Hepatocyte (in vitro differentiated cells): ENCODE measurements around the gene THSD4. TPM values are rescaled to one million over a fixed set of nuclear protein-coding genes. Genes with fewer than 3 reads are reported as not detected.

Source experiments
- DNase-seq: peaks from one replicate; pipeline ENCODE4 v3.0.0-alpha.2; 2016; ENCODE audit warnings: low spot score
- H2AFZ ChIP-seq: fragments of 200-600 bp; sonication (generic); 2 replicates; pipeline ENCODE4 v1.6.0; 2016; ENCODE audit warnings: antibody characterized with exemption, mild to moderate bottlenecking
- H3K27ac ChIP-seq: fragments of 200-600 bp; sonication (generic); 2 replicates; pipeline ENCODE4 v1.5.1; 2016; ENCODE audit warnings: mild to moderate bottlenecking
- H3K27me3 ChIP-seq: fragments of 200-600 bp; sonication (generic); 2 replicates; pipeline ENCODE4 v1.6.1; 2016
- H3K36me3 ChIP-seq: fragments of 200-600 bp; sonication (generic); replicated peaks from 2 replicates; pipeline ENCODE4 v1.5.1; 2016; ENCODE audit warnings: low read depth; ENCODE audit not compliant: insufficient read depth
- H3K4me1 ChIP-seq: fragments of 200-600 bp; sonication (generic); 2 replicates; pipeline ENCODE4 v1.5.1; 2016; ENCODE audit warnings: mild to moderate bottlenecking, moderate library complexity; ENCODE audit not compliant: insufficient read depth
- H3K4me2 ChIP-seq: fragments of 200-600 bp; sonication (generic); 2 replicates; pipeline ENCODE4 v1.6.0; 2016
- H3K4me3 ChIP-seq: fragments of 200-600 bp; sonication (generic); 2 replicates; pipeline ENCODE4 v1.5.1; 2016; ENCODE audit warnings: mild to moderate bottlenecking
- H3K79me2 ChIP-seq: fragments of 200-600 bp; sonication (generic); 2 replicates; pipeline ENCODE4 v1.6.0; 2017; ENCODE audit warnings: mild to moderate bottlenecking
- H3K9me2 ChIP-seq: fragments of 200-600 bp; sonication (generic); replicated peaks from 2 replicates; pipeline ENCODE4 v1.6.0; 2017; ENCODE audit warnings: mild to moderate bottlenecking; ENCODE audit not compliant: insufficient read depth
- H3K9me3 ChIP-seq: fragments of 200-600 bp; sonication (generic); 2 replicates; pipeline ENCODE4 v1.5.1; 2016; ENCODE audit warnings: low read depth, mild to moderate bottlenecking
- H4K20me1 ChIP-seq: fragments of 200-600 bp; sonication (generic); 2 replicates; pipeline ENCODE4 v1.6.0; 2016; ENCODE audit warnings: mild to moderate bottlenecking; ENCODE audit not compliant: insufficient read depth, poor library complexity, severe bottlenecking
- EZH2 ChIP-seq: fragments of 200-600 bp; sonication (generic); IDR thresholded peaks from 2 replicates; pipeline ENCODE4 v1.6.1; 2016; ENCODE audit warnings: antibody characterized with exemption, mild to moderate bottlenecking, borderline replicate concordance
- EZH2phosphoT487 ChIP-seq: fragments of 200-600 bp; sonication (generic); IDR thresholded peaks from one replicate; pipeline ENCODE4 v1.6.1; 2018; ENCODE audit warnings: antibody characterized with exemption, mild to moderate bottlenecking, low read depth, moderate library complexity; ENCODE audit not compliant: unreplicated experiment, severe bottlenecking
- WGBS: methylation state at CpG from one replicate; pipeline ENCODE4 v1.1.6; 2016; ENCODE audit warnings: low lambda C conversion rate; ENCODE audit errors: missing lambda C conversion rate; 5-methylcytosine and 5-hydroxymethylcytosine counted together
- polyA plus RNA-seq: library from polyadenylated mRNA; unstranded; fragments of >200 nt; fragmentation: Nextera tagmentation; extraction: Ambion mirVana; gene quantifications from 2 replicates; pipeline ENCODE4 v1.2.1, GENCODE V29; 2016
- total RNA-seq: library from RNA; depleted of rRNA; stranded (reverse); fragments of >200 nt; gene quantifications from 2 replicates; pipeline ENCODE4 v1.2.3, GENCODE V29; 2014
- TF ChIP-seq, protein P1 (sequence below): fragments of 200-600 bp; sonication (generic); IDR thresholded peaks from 2 replicates; pipeline ENCODE4 v1.5.1; 2016; ENCODE audit warnings: antibody characterized with exemption, mild to moderate bottlenecking; ENCODE audit not compliant: poor library complexity

The THSD4 gene
- total and polyA plus RNA-seq, 2 experiments from 2014 or later, result 4.3 to 7.0 TPM

GRCh38 chr15:71592203-71592602 is 476.9 kb downstream of the THSD4 start:
- Histone ChIP-seq H3K4me3 (no peak overlapping the region), H3K27ac (no peak overlapping the region), H3K9me3 (no peaks in the 10 kb centered on the region), H3K4me2 (no peak overlapping the region), H3K4me1 (peaks cover 4% of the 10 kb centered on the region), H3K36me3 (no peaks in the 10 kb centered on the region), H3K79me2 (no peaks in the 10 kb centered on the region), H3K9me2 (no peaks in the 10 kb centered on the region), H4K20me1 (no peaks in the 10 kb centered on the region), H3K27me3 (no peaks in the 10 kb centered on the region), H2AFZ (no peak overlapping the region)
- TF ChIP-seq, protein P1, sequence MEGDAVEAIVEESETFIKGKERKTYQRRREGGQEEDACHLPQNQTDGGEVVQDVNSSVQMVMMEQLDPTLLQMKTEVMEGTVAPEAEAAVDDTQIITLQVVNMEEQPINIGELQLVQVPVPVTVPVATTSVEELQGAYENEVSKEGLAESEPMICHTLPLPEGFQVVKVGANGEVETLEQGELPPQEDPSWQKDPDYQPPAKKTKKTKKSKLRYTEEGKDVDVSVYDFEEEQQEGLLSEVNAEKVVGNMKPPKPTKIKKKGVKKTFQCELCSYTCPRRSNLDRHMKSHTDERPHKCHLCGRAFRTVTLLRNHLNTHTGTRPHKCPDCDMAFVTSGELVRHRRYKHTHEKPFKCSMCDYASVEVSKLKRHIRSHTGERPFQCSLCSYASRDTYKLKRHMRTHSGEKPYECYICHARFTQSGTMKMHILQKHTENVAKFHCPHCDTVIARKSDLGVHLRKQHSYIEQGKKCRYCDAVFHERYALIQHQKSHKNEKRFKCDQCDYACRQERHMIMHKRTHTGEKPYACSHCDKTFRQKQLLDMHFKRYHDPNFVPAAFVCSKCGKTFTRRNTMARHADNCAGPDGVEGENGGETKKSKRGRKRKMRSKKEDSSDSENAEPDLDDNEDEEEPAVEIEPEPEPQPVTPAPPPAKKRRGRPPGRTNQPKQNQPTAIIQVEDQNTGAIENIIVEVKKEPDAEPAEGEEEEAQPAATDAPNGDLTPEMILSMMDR, result no peak
- TF ChIP-seq EZH2 (no peak), EZH2phosphoT487 (no peak)
- no peak for DNase-seq
- 83% methylated on average over 6 of the region's 6 CpGs for WGBS

- peaks cover 27% of the 10 kb centered on the region for H3K4me1 ChIP-seq
- H4K20me1 ChIP-seq, result no peaks in the 10 kb centered on the region
Measured at GRCh38 chr15:71595846-71596553, 480.7 kb downstream of the THSD4 start.

GRCh38 chr15:71596672-71597071 is 481.4 kb downstream of the THSD4 start:
- no peak overlapping the region for H3K4me2 ChIP-seq

More at GRCh38 chr15:71595846-71596553, 480.7 kb downstream of the THSD4 start:
- no peaks in the 10 kb centered on the region for H3K9me2 ChIP-seq
- 94% methylated on average over 6 of the region's 6 CpGs for WGBS
- H2AFZ ChIP-seq, result no peak overlapping the region
- H3K27ac ChIP-seq, result no peak overlapping the region
- H3K79me2 ChIP-seq, result no peaks in the 10 kb centered on the region
- no peak overlapping the region for H3K4me3 ChIP-seq
- H3K36me3 ChIP-seq, result no peaks in the 10 kb centered on the region
- no peak overlapping the region for H3K4me2 ChIP-seq
- TF ChIP-seq, protein P1, result no peak
- TF ChIP-seq EZH2phosphoT487, result no peak
- TF ChIP-seq EZH2, result no peak
- DNase-seq, result no peak
- no peaks in the 10 kb centered on the region for H3K27me3 ChIP-seq
- no peaks in the 10 kb centered on the region for H3K9me3 ChIP-seq

More at GRCh38 chr15:71596672-71597071, 481.4 kb downstream of the THSD4 start:
- H2AFZ ChIP-seq, result no peak overlapping the region
- no peaks in the 10 kb centered on the region for H4K20me1 ChIP-seq
- H3K79me2 ChIP-seq, result no peaks in the 10 kb centered on the region
- no peaks in the 10 kb centered on the region for H3K9me2 ChIP-seq
- DNase-seq, result no peak
- H3K4me1 ChIP-seq, result peaks cover 30% of the 10 kb centered on the region
- H3K9me3 ChIP-seq, result no peaks in the 10 kb centered on the region
- H3K27me3 ChIP-seq, result no peaks in the 10 kb centered on the region
- H3K27ac ChIP-seq, result no peak overlapping the region
- no peaks in the 10 kb centered on the region for H3K36me3 ChIP-seq
- no peak overlapping the region for H3K4me3 ChIP-seq
- 54% methylated on average over 4 of the region's 4 CpGs for WGBS
- TF ChIP-seq EZH2, result no peak
- TF ChIP-seq, protein P1, result no peak
- no peak for TF ChIP-seq EZH2phosphoT487
